Smooth muscle cell (in vitro differentiated cells): ENCODE results near the gene VWA8. TPM values are rescaled to one million over a fixed set of nuclear protein-coding genes. Genes with fewer than 3 reads are reported as not detected.

Experiments used
- DNase-seq: peaks from one replicate; lab custom pipeline; 2025; ENCODE audit not compliant: unreplicated experiment; lab: John Stamatoyannopoulos, UW
- H2AFZ ChIP-seq: fragments of 200-600 bp; sonication (generic); 2 replicates; pipeline ENCODE4 v1.6.0; 2016; ENCODE audit warnings: antibody characterized with exemption, low read depth, mild to moderate bottlenecking
- H3F3A ChIP-seq: fragments of 200-600 bp; sonication (generic); 2 replicates; pipeline ENCODE4 v1.6.0; 2017; ENCODE audit warnings: antibody characterized with exemption, low read depth
- H3K27ac ChIP-seq: fragments of 200-600 bp; sonication (generic); 2 replicates; pipeline ENCODE4 v1.5.1; 2016; ENCODE audit warnings: low read depth, mild to moderate bottlenecking
- H3K27me3 ChIP-seq: fragments of 200-600 bp; sonication (generic); 2 replicates; pipeline ENCODE4 v1.6.1; 2016; ENCODE audit warnings: low read depth, mild to moderate bottlenecking
- H3K36me3 ChIP-seq: fragments of 200-600 bp; sonication (generic); 2 replicates; pipeline ENCODE4 v1.5.1; 2016; ENCODE audit warnings: low read depth
- H3K4me1 ChIP-seq: fragments of 200-600 bp; sonication (generic); 2 replicates; pipeline ENCODE4 v1.5.1; 2016; ENCODE audit warnings: low read depth
- H3K4me2 ChIP-seq: fragments of 200-600 bp; sonication (generic); 2 replicates; pipeline ENCODE4 v1.6.0; 2016; ENCODE audit warnings: mild to moderate bottlenecking
- H3K4me3 ChIP-seq: fragments of 200-600 bp; sonication (generic); 2 replicates; pipeline ENCODE4 v1.5.1; 2016; ENCODE audit warnings: mild to moderate bottlenecking
- H3K79me2 ChIP-seq: fragments of 200-600 bp; sonication (generic); 2 replicates; pipeline ENCODE4 v1.6.0; 2016; ENCODE audit warnings: low read depth, mild to moderate bottlenecking
- H3K9ac ChIP-seq: fragments of 200-600 bp; sonication (generic); 2 replicates; pipeline ENCODE4 v1.6.0; 2016; ENCODE audit warnings: low read depth
- H3K9me3 ChIP-seq: fragments of 200-600 bp; sonication (generic); replicated peaks from 2 replicates; pipeline ENCODE4 v1.5.1; 2016; ENCODE audit warnings: low read depth
- H4K20me1 ChIP-seq: fragments of 200-600 bp; sonication (generic); 2 replicates; pipeline ENCODE4 v1.6.0; 2016; ENCODE audit warnings: low read depth
- WGBS: methylation state at CpG from one replicate; pipeline ENCODE4 v1.1.7; 2016; ENCODE audit warnings: low lambda C conversion rate; 5-methylcytosine and 5-hydroxymethylcytosine counted together
- polyA plus RNA-seq: library from polyadenylated mRNA; unstranded; fragments of >200 nt; fragmentation: Nextera tagmentation; extraction: Ambion mirVana; gene quantifications from 2 replicates; pipeline ENCODE4 v1.2.1, GENCODE V29; 2016
- total RNA-seq: library from RNA; depleted of rRNA; stranded (reverse); fragments of >200 nt; gene quantifications from 2 replicates; pipeline ENCODE4 v1.2.3, GENCODE V29; 2014
- TF ChIP-seq, protein P1 (sequence below): fragments of 200-600 bp; sonication (generic); IDR thresholded peaks from 2 replicates; pipeline ENCODE4 v1.5.1; 2017; ENCODE audit warnings: borderline replicate concordance, mild to moderate bottlenecking, antibody characterized with exemption; ENCODE audit not compliant: insufficient read depth, poor library complexity, severe bottlenecking

VWA8 gene
- total and polyA plus RNA-seq, 2 experiments from 2014 or later, result 2.6 to 14.4 TPM

DNA sequence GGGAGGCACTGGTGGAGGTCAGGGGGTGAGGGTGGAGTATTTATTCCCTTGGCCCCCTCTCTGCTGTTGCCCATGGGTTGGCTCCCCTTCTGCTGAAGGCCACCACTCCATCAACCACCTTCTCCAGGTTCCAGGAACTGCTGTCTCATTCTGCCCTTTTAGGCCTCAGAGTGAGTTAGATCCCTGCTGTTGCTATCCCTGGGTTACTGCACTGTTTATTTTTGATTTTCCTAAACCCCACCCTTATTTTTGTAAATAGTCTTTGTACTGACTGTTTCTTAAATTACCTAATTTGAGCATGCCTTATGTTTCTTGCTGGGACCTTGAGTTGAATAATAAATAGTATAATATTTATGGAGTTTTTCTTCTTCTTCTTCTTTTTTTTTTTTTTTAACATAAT, 370.8 kb downstream of the VWA8 start:
- H3K9ac ChIP-seq, result peak overlapping the region; percentile 68

DNA sequence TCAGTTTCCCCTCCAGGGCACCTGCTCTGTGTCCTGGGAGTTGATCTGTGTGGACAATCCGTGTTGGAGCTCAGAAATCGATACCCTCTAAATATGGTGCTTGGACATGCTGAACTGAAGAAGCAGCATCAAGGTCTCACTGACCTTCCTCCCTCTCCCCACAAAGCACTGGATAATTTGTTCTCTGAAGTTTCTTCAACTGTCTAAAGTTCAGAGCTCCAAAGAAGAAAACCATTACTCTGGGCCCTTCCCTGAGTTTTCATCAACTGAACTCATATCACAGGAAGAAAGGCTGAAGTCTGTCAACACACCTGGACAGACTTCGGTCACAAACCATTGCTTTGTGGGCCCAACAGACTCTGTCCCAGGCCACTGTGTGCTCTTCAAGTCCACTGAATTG, 371.5 kb downstream of the VWA8 start:
- H3K9ac ChIP-seq, result peak overlapping the region; percentile 68

More for the DNA sequence above, 370.8 kb downstream of the VWA8 start:
- Histone ChIP-seq H3K9me3 (no peaks in the 10 kb centered on the region), H3K27ac (peak overlapping the region; percentile 91), H3F3A (no peaks in the 10 kb centered on the region), H3K27me3 (no peaks in the 10 kb centered on the region), H3K79me2 (no peaks in the 10 kb centered on the region), H3K4me1 (peaks cover 11% of the 10 kb centered on the region), H3K4me2 (no peak overlapping the region), H3K4me3 (no peak overlapping the region), H4K20me1 (no peaks in the 10 kb centered on the region), H2AFZ (no peak overlapping the region), H3K36me3 (no peaks in the 10 kb centered on the region)
- TF ChIP-seq, protein P1, sequence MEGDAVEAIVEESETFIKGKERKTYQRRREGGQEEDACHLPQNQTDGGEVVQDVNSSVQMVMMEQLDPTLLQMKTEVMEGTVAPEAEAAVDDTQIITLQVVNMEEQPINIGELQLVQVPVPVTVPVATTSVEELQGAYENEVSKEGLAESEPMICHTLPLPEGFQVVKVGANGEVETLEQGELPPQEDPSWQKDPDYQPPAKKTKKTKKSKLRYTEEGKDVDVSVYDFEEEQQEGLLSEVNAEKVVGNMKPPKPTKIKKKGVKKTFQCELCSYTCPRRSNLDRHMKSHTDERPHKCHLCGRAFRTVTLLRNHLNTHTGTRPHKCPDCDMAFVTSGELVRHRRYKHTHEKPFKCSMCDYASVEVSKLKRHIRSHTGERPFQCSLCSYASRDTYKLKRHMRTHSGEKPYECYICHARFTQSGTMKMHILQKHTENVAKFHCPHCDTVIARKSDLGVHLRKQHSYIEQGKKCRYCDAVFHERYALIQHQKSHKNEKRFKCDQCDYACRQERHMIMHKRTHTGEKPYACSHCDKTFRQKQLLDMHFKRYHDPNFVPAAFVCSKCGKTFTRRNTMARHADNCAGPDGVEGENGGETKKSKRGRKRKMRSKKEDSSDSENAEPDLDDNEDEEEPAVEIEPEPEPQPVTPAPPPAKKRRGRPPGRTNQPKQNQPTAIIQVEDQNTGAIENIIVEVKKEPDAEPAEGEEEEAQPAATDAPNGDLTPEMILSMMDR, result no peak
- no peak for DNase-seq

DNA sequence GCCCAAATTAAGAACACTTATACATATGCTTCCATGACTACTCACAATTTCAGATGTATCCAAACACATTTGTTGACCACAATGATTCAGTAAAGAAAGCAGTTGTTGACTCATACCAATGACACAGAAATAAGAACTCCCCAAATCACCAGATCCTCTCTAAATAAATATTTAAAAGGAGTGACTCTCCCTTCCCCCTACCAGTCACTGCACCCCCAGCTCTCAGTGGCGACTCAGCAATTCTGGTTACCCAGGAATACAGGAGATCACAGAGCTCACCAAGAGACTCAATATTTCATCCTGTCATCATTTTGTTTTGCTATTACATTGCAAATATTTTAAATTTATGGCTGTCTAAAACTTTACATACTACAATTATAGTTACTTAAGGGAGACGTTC, 372.0 kb downstream of the VWA8 start:
- TF ChIP-seq, protein P1, result no peak
- no peaks in the 10 kb centered on the region for H3K9me3 ChIP-seq
- WGBS, result 44% methylated on average over 2 of the region's 2 CpGs
- no peak overlapping the region for H2AFZ ChIP-seq
- H3K27me3 ChIP-seq, result no peaks in the 10 kb centered on the region
- H3K9ac ChIP-seq, result peak overlapping the region; percentile 68
- H3K36me3 ChIP-seq, result no peaks in the 10 kb centered on the region
- peak overlapping the region; percentile 91 for H3K27ac ChIP-seq
- no peaks in the 10 kb centered on the region for H3K79me2 ChIP-seq
- no peaks in the 10 kb centered on the region for H3F3A ChIP-seq
- no peak overlapping the region for H3K4me3 ChIP-seq
- no peaks in the 10 kb centered on the region for H4K20me1 ChIP-seq
- H3K4me2 ChIP-seq, result peak overlapping the region; percentile 66
- peaks cover 11% of the 10 kb centered on the region for H3K4me1 ChIP-seq
- DNase-seq, result peak; percentile 1

More for the DNA sequence above, 371.5 kb downstream of the VWA8 start:
- Histone ChIP-seq H3K36me3 (no peaks in the 10 kb centered on the region), H3K27ac (peak overlapping the region; percentile 91), H3K4me1 (peaks cover 11% of the 10 kb centered on the region), H3K4me3 (no peak overlapping the region), H3K4me2 (peak overlapping the region; percentile 66), H2AFZ (no peak overlapping the region), H3K27me3 (no peaks in the 10 kb centered on the region), H3K79me2 (no peaks in the 10 kb centered on the region), H4K20me1 (no peaks in the 10 kb centered on the region), H3K9me3 (no peaks in the 10 kb centered on the region), H3F3A (no peaks in the 10 kb centered on the region)
- TF ChIP-seq, protein P1, result no peak
- whole genome bisulfite sequencing, result 96% methylated on average over 3 of the region's 3 CpGs
- no peak for DNase-seq

DNA sequence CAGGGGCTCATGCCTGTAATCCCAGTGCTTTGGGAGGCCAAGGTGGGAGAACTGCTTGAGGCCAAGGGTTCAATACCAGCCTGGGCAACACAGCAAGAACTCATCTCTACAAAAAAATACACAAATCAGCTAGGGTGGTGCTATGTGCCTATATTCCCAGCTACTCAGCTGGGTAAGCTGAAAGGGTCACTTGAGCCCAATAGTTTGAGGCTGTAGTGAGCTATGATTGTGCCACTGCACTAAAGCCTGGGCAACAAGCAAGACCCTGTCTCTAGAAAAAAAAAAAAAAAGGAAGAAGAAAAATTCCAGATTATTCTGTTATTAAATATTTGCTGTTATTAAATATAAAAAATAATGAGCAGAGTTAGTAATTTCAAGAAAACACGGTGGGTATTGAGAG, 372.5 kb downstream of the VWA8 start:
- WGBS, result 52% methylated on average over 1 of the region's 1 CpG
- Histone ChIP-seq H3K4me2 (peak overlapping the region; percentile 66), H3K9ac (peak overlapping the region; percentile 65), H3K27me3 (no peaks in the 10 kb centered on the region), H3K79me2 (no peaks in the 10 kb centered on the region), H2AFZ (no peak overlapping the region), H3K9me3 (no peaks in the 10 kb centered on the region), H3K36me3 (no peaks in the 10 kb centered on the region), H3K4me1 (peaks cover 11% of the 10 kb centered on the region), H3K4me3 (no peak overlapping the region), H3K27ac (peak overlapping the region; percentile 91), H3F3A (no peaks in the 10 kb centered on the region), H4K20me1 (no peaks in the 10 kb centered on the region)
- no peak for DNase-seq
- TF ChIP-seq, protein P1, result no peak
